AG04450 (cell line): ENCODE measurements around the gene SPATA12. TPM values are rescaled to one million over a fixed set of nuclear protein-coding genes. Genes with fewer than 3 reads are reported as not detected.

Source experiments
- CTCF ChIA-PET: fragments of 300-600, 350-600 bp; formaldehyde crosslinking; extraction: SDS; loops from one replicate; lab custom pipeline; 2022; ENCODE audit warnings: antibody characterized with exemption, inconsistent platforms; lab: Charles Lee
- POLR2A ChIA-PET: fragments of 350-600 bp; formaldehyde crosslinking; extraction: SDS; loops from one replicate; lab custom pipeline; 2021; ENCODE audit warnings: antibody characterized with exemption, inconsistent platforms; lab: Yijun Ruan, JAX
- DNase-seq: peaks from one replicate; pipeline ENCODE4 v3.0.0-alpha.2; 2011; ENCODE audit warnings: low read depth, low spot score
- H3K27ac ChIP-seq: one replicate; pipeline ENCODE4 v1.5.1; 2012; ENCODE audit warnings: low read depth, low read length, control low read depth
- H3K27me3 ChIP-seq: one replicate; pipeline ENCODE4 v1.6.0; 2012; ENCODE audit warnings: low read length; ENCODE audit not compliant: control insufficient read depth, insufficient read depth
- H3K4me3 ChIP-seq: 2 replicates; pipeline ENCODE4 v1.5.1; 2011; ENCODE audit warnings: mild to moderate bottlenecking, low read depth, low read length, control low read depth
- H3K9me3 ChIP-seq: 2 replicates; pipeline ENCODE4 v1.5.1; 2012; ENCODE audit warnings: low read length; ENCODE audit not compliant: control insufficient read depth, insufficient read depth
- polyA plus RNA-seq: library from polyadenylated mRNA; depleted of rRNA; stranded (reverse); fragments of >200 nt; gene quantifications from 2 replicates; pipeline ENCODE4 v1.2.3, GENCODE V29; 2011
- TF ChIP-seq, protein P1 (sequence below): IDR thresholded peaks from 2 replicates; pipeline ENCODE4 v1.5.1; 2011; ENCODE audit warnings: low read depth, low read length, control low read depth, inconsistent platforms

Gene SPATA12
- polyA plus RNA-seq, 1 experiment, result not detected

DNA sequence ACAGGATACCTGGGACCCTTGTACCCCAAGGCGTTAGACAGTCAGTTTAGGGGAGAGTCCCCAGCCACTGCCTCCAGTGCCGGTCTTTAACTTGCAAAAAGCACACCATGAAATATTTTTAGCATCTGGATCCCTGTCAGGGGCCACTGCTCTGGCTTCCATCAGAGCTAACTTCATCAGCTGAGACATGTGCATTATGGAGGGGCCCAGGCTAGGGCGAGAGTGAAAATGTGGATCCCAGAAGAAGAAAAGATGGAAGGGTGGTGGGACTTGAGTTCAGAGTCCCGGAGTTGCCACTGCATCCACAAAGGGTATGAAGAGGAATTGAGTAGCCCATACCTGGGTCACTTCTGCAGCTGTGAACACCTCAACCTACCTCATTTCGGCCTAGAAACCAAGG, 23.5 kb upstream of the SPATA12 start:
- ChIA-PET CTCF (no interaction called here), POLR2A (no interaction called here)
- TF ChIP-seq, protein P1, sequence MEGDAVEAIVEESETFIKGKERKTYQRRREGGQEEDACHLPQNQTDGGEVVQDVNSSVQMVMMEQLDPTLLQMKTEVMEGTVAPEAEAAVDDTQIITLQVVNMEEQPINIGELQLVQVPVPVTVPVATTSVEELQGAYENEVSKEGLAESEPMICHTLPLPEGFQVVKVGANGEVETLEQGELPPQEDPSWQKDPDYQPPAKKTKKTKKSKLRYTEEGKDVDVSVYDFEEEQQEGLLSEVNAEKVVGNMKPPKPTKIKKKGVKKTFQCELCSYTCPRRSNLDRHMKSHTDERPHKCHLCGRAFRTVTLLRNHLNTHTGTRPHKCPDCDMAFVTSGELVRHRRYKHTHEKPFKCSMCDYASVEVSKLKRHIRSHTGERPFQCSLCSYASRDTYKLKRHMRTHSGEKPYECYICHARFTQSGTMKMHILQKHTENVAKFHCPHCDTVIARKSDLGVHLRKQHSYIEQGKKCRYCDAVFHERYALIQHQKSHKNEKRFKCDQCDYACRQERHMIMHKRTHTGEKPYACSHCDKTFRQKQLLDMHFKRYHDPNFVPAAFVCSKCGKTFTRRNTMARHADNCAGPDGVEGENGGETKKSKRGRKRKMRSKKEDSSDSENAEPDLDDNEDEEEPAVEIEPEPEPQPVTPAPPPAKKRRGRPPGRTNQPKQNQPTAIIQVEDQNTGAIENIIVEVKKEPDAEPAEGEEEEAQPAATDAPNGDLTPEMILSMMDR, result no peak
- no peak overlapping the region for H3K4me3 ChIP-seq
- no peak for DNase-seq
- no peaks in the 10 kb centered on the region for H3K9me3 ChIP-seq
- H3K27ac ChIP-seq, result no peak overlapping the region
- H3K27me3 ChIP-seq, result peaks cover 2% of the 10 kb centered on the region

DNA sequence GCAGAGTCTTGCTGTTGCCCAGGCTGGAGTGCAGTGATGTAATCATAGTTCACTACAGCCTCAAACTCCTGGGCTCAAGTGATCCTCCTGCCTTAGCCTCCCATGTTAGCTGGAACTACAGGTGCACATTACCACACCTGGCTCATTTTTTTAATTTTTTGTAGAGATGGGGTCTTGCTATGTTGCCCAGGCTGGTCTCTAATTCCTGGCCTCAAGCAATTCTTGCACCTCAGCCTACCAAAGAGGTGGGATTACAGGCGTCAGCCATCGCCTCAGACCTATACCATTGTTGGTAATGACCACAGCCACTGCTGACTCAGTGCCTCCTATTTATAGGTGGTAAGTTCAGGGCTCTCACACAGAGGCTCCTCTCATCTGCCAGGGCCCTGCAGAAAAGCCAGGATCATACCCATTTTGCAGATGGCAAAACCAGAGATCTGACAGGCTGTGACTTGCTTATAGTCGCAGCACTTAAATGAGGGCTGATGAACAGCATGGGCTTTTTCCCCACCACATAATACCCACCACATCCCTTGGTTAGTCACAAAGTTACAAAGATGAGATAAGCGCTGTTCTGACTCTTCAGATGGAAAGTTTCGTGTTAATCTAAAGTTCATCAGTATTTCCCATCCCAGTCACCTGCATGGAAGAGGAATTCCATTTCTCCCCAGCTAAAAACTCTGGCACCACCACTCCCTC, 21.8 kb upstream of the SPATA12 start:
- H3K4me3 ChIP-seq, result no peak overlapping the region
- no peak for DNase-seq
- no peaks in the 10 kb centered on the region for H3K9me3 ChIP-seq
- ChIA-PET POLR2A (no interaction called here), CTCF (no interaction called here)
- TF ChIP-seq, protein P1, result no peak
- H3K27me3 ChIP-seq, result no peaks in the 10 kb centered on the region
- no peak overlapping the region for H3K27ac ChIP-seq

DNA sequence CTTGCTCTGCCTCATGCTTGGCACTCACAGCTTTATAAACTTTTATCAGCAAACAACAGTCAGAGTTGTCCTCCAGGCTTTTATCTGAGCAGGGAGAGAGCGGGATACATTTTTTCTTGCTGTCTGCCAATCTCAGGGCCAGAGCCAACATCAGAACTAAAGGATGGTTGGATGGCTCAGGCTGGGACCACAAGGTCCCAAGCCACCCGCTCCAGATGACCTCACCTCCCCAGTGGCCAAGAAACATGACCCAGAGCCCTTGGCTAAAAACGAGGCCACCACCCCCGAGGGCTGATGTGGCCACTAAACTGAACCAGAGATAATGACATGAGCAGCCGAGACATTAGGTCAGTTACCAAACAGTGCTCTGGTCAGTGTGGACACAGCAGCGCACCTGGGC, 18.8 kb upstream of the SPATA12 start:
- no peak overlapping the region for H3K27ac ChIP-seq
- DNase-seq, result no peak
- ChIA-PET POLR2A (no interaction called here), CTCF (interaction anchor here (1.0 kb wide), 1 partner anchor 46 kb away, joined by 3 read pairs; no protein-coding TSS in a partner anchor)
- no peaks in the 10 kb centered on the region for H3K9me3 ChIP-seq
- no peaks in the 10 kb centered on the region for H3K27me3 ChIP-seq
- TF ChIP-seq, protein P1, result no peak
- H3K4me3 ChIP-seq, result no peak overlapping the region

DNA sequence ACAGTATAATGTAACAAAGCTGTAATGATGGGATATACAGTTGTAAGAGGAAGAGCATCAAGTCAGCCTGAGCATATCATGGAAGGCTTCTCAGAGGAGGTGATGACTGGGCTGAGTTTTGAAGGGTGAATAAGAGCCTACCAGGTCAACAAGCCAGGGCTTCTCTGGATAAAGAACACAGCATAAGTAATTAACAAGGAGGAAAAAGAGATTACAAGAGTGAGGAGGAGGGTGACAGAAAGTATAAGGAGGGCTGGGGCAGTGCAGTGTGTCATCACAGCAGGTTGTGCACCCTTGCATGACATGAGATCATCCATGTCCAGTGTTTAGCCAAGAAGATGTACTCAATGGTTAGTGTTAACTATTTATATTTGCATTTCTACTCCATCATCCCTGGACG, 16.9 kb upstream of the SPATA12 start:
- POLR2A ChIA-PET, result no interaction called here
- H3K27me3 ChIP-seq, result peaks cover 3% of the 10 kb centered on the region
- no peak for DNase-seq
- CTCF ChIA-PET, result interaction anchor here (1.7 kb wide), 1 partner anchor 57 kb away, joined by 7 read pairs; no protein-coding TSS in a partner anchor
- H3K9me3 ChIP-seq, result no peaks in the 10 kb centered on the region
- no peak overlapping the region for H3K4me3 ChIP-seq
- TF ChIP-seq, protein P1, result no peak
- H3K27ac ChIP-seq, result no peak overlapping the region

DNA sequence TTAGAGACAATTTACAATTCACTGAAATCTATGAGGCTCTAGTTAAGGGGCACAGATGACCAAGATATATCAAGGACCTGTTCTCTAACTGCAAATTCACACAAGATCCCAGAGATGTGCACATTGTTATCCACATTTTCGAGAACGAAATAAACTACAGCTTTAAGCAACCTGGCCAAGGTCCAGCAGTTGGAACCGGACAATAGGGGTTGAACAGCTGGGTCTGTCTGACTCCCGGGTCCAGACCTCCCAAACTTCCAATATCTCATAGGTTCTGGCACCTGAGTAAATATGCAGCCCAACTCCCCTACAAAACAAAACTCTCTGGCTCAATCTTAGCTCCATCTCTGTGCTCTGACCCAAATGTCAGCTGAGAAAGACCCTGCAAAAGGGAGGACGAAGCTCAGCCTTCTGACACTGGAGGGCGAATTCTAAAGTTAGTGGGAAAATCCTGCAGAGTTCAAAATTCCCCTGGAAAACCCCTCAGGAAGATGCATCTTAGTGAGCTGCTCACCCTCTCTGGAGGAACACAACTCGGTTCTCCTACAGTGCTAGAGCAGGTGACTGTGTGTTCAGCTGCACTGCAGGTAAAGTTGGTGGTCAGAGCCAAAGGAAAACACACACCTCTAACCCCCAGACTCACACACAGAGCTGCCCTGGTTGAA, 14.2 kb upstream of the SPATA12 start:
- CTCF ChIA-PET, result interaction anchor here (0.8 to 1.6 kb wide), 2 partner anchors 22 to 50 kb away, joined by 3 to 5 read pairs; no protein-coding TSS in a partner anchor
- Histone ChIP-seq H3K4me3 (no peak overlapping the region), H3K27me3 (peaks cover 8% of the 10 kb centered on the region), H3K9me3 (no peaks in the 10 kb centered on the region), H3K27ac (no peak overlapping the region)
- POLR2A ChIA-PET, result no interaction called here
- TF ChIP-seq, protein P1, result no peak
- no peak for DNase-seq
